Cerebellar cortex (tissue), 1 donor: ENCODE data around the gene ABAT.
A peak's percentile ranks its signal among the peaks of the same experiment; 100 is the strongest.
"Not testable (repeated sequence)": the region's sequence is repeated elsewhere in the genome, so short reads cannot be mapped to it uniquely, and the experiment has no call there.

Experiments
- DNase-seq: peaks from one replicate; pipeline ENCODE4 v3.0.0-alpha.2; 2015; ENCODE audit warnings: low spot score

Gene ABAT

DNA sequence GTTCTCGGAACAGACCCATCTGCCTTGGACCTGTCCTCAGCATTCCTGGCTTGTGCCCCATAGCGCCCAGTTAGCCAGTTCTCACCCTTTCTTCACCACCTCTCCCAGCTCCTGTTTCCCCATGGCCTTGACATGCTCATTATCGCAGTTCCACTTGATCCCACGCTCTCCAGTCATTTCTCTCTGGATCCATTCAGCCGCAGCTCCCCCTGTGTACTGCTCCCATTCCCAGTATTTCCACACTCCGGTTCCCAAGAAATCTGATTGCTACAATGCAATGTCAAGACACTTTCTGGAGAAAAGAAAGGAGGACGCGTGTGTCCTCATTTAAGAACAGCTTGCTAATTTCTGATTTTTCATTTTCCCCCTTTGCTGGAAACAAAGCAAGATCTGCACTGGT is 67.7 kb downstream of the ABAT start:
- peak; percentile 21 for DNase-seq

- not testable (repeated sequence) for DNase-seq
These were observed 74.5 kb downstream of the ABAT start for GRCh38 chr16:8748944-8749343.

DNA sequence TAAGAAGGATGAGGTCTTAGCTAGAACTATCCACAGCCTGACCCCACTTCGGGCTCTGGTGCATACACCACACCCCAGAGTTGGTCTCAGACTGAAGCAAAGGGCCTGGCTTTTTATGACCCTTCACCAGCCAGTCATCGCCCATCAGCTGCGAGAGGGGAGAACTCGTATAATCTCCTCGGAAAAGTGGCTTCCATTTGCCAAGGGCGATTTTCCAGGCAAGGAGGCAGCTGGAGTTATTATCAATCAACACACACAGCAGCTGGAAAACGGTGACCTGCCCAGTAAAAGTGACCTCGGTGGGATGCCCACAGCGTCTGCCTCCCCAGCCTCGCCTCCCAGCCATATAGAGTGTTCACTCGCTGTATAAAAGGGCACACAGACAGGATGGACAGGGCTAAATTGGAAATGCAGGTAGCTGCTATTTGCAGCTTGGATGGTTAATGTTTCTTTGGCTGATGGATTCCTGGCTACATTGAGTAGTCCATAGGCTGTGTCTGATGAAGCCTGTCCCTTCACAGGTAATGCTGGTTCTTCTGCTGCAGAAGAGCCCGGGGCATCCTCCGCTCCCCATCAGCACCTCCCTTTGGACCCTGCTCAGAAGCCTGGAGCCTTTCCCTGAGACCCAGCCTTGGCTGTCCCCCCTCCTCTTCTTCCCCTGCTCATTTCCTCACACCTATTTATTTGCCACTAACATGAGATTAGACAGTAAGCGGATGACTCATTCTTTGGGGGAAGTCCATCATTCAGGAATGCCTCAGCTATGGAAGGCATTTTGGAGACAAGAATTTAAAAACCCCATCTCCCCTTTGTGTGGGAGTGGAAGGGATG is 77.3 kb downstream of the ABAT start:
- no peak for DNase-seq

DNA sequence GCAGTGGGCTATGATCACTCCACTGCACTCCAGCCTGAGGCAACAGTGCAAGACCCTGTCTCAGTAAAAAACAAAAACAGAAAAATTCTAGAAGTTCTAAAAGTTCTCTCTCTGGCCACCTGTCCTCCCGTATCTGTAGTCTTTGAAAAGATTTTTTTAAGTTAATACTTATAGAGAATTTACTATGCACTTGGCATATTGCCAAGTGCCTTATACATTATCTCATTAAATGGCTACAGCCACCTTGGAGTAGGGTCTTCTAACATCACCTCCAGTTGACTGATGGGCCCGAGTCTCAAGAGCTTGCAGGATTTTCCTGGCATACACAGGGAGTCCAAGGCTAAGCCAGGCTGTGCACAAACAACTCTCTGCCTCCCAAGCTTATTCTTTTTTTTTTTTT is 78.3 kb downstream of the ABAT start:
- DNase-seq: no peak

DNA sequence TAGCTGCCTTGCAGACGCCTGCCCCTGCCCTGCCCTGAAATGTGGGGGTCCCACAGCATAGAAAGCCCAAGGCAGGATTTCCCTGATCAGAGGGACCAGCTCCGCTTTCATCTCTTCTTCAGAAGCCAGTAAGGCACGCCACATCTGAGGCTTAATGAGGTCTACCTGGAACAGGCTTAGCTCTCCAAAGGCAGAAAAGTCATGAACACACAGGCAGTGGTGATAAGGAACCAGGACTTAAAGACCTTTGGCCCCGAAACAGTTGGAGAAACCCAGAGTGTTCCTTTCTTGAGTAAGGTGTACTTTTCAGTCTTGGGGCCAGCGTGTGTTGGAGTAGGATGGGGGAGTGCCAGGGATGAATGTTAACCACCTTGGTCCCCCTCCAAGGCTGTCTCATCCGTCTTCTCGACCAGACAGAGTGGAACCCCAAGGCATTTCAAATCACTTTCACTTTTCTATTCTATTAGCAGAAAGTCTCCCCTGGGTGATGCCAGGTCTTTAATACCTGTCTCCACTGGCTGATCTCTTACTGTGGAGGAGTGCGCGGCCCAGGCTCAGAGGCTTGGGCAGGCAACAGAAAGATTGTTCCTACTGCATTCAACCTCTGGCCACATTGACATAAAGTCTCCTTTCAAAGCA is 79.1 kb downstream of the ABAT start:
- no peak for DNase-seq

DNA sequence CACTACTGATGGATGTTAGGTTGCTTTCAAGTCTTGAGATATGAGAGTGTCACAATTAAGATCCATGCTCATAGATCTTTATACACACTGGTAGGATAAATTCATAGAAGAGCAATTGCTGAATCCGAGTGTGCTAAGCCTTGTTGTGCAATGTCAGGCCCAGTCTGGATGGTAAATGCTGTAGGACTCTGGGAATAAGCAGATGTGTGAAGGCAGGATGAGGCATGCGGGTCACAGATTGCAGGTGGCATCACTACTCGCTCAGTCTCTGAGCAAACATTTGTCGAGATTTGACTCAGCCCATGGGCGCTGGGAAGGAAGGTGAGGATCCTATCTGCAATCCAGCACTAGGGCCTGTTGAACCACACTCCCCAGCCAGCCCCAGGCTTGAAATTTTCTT is 82.3 kb downstream of the ABAT start:
- no peak for DNase-seq

GRCh38 chr16:8758022-8758421 is 83.6 kb downstream of the ABAT start:
- no peak for DNase-seq

DNA sequence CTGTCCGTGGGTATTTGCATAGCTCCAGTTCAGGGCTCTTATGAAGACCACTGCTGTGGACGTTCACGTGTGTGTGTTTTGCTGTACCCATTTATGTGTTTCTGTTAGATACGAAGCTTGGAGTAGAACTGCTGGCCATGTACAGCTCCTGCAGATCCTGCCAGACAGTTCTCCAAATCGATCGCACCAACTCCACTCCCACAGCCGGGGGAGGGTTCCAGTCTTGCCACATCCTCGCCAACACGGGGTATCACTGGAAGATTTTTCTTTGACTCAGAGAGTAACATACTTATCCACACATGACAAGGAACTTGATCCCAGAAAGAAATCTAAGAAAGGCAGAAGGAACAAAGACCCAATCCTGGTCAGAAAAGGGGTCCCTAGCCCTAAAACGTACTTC is 85.6 kb downstream of the ABAT start:
- DNase-seq: no peak

DNA sequence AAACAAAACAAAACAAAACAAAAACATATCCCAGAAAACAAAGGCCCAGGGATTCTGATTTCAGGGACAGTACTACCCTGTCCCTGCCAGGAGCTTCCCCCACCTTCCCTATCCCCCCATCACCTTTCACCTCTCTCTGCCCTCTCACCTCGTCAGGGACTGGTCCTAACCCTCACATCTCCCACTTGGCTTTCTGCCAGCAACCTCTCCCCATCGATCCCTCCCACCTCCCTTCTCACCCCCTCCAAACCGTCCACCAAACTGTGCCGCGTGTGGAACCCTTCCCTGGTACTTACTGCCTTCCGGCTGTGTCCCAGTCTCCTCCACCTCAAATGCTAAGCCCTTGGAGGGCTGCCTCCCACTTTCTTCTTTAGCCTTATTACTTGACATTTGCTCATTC is 86.7 kb downstream of the ABAT start:
- DNase-seq: no peak

- DNase-seq: no peak
These were observed 87.8 kb downstream of the ABAT start for GRCh38 chr16:8762254-8762653.

DNA sequence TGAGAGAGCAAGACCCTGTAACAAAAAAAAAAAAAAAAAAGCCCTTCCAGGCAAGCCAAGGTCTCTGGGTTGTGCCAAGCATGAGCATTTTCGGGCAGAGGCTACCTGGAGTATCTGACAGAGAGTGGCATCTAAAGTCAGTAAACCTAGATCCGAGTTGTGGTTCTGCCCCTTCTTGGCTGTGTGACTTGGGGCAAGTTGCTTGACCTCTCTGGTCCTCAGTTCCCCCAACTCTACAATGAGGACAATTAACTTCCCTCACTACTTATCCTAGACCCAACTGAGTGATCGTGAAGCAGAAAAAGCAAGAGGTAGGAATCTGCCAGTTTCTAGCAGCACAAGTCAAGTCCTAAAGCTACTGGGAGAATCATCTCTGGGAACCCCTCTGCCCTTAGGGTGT is 88.7 kb downstream of the ABAT start:
- DNase-seq: no peak

GRCh38 chr16:8763899-8764298 is 89.5 kb downstream of the ABAT start:
- no peak for DNase-seq

DNA sequence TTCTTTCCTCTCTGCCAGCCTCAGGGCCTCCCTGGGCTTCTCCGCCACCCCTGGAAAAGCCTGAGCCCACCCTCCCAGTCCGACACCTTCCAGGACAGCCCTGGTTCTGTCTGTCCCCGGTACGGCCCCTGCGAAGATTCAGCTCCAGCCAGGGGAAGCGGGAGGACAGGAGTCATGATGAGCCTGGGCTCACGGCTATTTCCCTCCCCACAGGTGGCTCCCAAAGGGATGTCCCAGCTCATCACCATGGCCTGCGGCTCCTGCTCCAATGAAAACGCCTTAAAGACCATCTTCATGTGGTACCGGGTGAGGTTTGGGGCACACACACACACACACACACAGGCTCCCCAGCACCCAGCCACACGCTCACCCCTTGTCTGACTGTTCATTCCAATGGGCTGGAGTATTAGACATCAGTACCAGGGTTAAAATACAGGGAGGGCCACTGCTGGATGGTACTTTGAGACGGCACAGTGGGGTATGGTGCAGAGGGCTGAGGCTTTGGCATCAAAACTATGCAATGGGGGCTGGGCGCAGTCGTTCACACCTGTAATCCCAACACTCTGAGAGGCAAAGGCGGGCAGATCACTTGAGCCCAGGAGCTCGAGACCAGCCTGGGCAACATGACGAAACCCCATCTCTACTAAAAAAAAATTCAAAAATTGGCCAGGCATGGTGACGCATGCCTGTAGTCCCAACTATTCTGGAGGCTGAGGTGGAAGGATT is 90.3 kb downstream of the ABAT start:
- DNase-seq: no peak

- DNase-seq: no peak
These were observed 92.8 kb downstream of the ABAT start for GRCh38 chr16:8767176-8767575.

GRCh38 chr16:8768283-8768682 is 93.9 kb downstream of the ABAT start:
- no peak for DNase-seq

DNA sequence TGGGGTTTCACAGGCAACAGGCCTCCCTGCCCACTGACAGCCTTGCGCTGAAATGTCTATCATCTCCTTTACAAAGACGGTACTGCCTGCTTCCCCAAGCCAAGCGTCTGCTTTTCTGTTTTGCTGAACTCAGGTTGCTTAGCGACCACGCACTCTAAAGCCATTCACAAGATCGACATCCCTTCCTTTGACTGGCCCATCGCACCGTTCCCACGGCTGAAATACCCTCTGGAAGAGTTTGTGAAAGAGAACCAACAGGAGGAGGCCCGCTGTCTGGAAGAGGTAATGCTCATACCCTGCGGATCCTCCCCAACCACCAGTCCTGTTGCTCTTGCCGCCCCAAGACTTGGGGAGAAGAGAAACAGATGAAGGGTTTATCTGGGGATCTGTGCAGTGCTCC is 94.3 kb downstream of the ABAT start:
- no peak for DNase-seq

- DNase-seq: no peak
These were observed 99.1 kb downstream of the ABAT start for GRCh38 chr16:8773537-8773936.

GRCh38 chr16:8774208-8774607 is 99.8 kb downstream of the ABAT start:
- DNase-seq: no peak

DNA sequence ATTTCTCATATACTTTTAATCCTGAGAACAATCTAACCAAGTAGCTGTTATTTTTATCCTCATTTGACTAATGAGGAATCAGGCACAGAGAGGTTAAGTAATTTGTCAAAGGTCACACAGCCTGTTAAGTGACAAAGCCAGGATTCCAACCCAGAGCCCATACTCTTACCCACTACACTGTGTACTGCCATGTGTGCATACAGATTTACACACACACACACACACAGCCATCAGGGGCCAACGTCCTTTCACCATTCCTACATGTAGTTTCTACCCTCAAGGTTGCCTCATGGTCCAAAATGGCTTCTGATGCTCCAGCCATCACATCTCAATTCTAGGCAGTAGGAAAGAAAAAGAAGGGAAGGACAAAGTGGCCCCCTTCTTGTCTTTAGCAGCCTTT is 100.9 kb downstream of the ABAT start:
- no peak for DNase-seq

DNA sequence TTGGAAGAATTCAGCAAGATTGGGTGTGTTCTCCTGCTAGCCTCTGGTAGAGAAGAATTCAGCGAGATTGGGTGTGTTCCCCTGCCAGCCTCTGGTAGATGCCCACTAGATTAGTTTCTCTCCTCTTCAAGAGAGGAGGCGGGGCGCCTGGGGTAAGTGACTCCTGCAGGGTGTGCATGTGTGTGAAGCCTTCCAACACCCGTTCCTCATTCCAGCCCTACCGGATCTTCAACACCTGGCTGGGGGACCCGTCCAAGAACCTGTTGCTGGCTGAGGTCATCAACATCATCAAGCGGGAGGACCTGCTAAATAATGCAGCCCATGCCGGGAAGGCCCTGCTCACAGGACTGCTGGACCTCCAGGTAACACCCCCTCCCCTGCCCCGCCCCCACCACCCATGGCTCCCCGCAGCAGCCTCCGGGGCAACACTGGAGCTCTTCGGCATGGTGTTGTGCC is 101.7 kb downstream of the ABAT start:
- no peak for DNase-seq

GRCh38 chr16:8777217-8777616 is 102.8 kb downstream of the ABAT start:
- DNase-seq: no peak

- DNase-seq: no peak
These were observed 107.4 kb downstream of the ABAT start for GRCh38 chr16:8781797-8782196.

DNA sequence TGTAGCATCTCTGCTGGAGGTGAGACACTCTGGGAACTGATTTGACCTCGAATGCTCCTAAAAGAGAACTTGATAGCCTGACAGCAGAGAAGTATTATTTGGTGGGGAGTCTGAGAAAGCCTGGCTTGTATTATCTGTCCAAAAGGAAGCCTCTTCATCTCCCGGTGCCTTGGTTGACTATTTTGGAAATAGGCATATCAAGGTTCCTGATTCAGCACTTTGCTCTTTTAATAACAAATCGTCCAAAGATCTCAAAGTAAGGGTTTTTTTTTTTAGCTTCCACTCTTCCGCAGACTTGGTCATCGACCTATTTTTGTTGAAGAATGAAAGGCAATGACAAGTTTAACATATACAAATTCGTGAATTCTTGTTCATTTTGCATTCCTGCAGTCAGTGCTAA is 108.3 kb downstream of the ABAT start:
- DNase-seq: no peak
